Left cardiac atrium (tissue), 4 donors: ENCODE measurements around the gene COBLL1. TPM values are rescaled to one million over a fixed set of nuclear protein-coding genes. Genes with fewer than 3 reads are reported as not detected.
"Not testable (repeated sequence)": the region's sequence is repeated elsewhere in the genome, so short reads cannot be mapped to it uniquely, and the experiment has no call there.

Experiments
- ATAC-seq, 2 donors: fragments of 200-7000 bp; cut with Tn5 transposase; one replicate each; pipeline ENCODE4 v1.9.1; 2020; ENCODE audit warnings: mild to moderate bottlenecking in 2 of 2, moderate library complexity in 2 of 2
- DNase-seq: peaks from one replicate; pipeline ENCODE4 v3.0.0-alpha.2; 2020
- intact Hi-C, 2 donors: fragments of 100-400 bp; cut with DNase I; formaldehyde crosslinking; loops; one replicate each; pipeline versions ENCODE4 v1.14.1 to v1.15.1; 2022 to 2023
- total RNA-seq, 2 donors: library from RNA; stranded (reverse); fragmentation: NEBNext Ultra II Directional; extraction: Animal tissue kit (Norgen Biotek cat#: 25700); gene quantifications; one replicate each; pipeline ENCODE4 v1.2.1, GENCODE V29; 2021
- donor health status: DM: no; HTN: yes; CAD: no.
- donor health status: DM: no; HTN: yes; CAD: no; lungs with severe emphysema.
- donor health status: DM: yes; HTN: yes; CAD: no.
- donor health status: Dilated cardiomyopathy.

COBLL1 gene
- total RNA-seq, 2 donors from 2014 or later = 13.9 to 18.0 TPM

GRCh38 chr2:164745012-164745797 lies 96.4 kb downstream of the COBLL1 start:
- intact Hi-C loops = no loop called here
- no peak for DNase-seq
- no peak for ATAC-seq

- DNase-seq (no peak), ATAC-seq (no peak)
- intact Hi-C loops = loop anchor here in 1 of 2 donors (5.0 kb wide), 1 partner anchor 99 kb away; the partner anchor contains the start of gene COBLL1
Measured at GRCh38 chr2:164742738-164743317, 98.8 kb downstream of the COBLL1 start.

GRCh38 chr2:164739966-164740365 lies 101.7 kb downstream of the COBLL1 start:
- peak; percentile 38 to 59 for ATAC-seq
- intact Hi-C loops = loop anchor here (2.0 to 5.0 kb wide), 3 partner anchors 102 to 179 kb away; partner anchors contain the start of gene COBLL1 (in 1 of the 2)
- DNase-seq = no peak

GRCh38 chr2:164737612-164738081 lies 104.0 kb downstream of the COBLL1 start:
- ATAC-seq (peak; percentile 71 to 78), DNase-seq (peak; percentile 50)
- intact Hi-C loops = loop anchor here (2.0 kb wide), 2 partner anchors 179 to 181 kb away; no protein-coding TSS in a partner anchor

GRCh38 chr2:164735309-164735919 lies 106.2 kb downstream of the COBLL1 start:
- intact Hi-C loops = no loop called here
- DNase-seq = no peak
- ATAC-seq = no peak

- intact Hi-C loops = no loop called here
- ATAC-seq = no peak
- no peak for DNase-seq
Measured at GRCh38 chr2:164734196-164734595, 107.4 kb downstream of the COBLL1 start.

- intact Hi-C loops = no loop called here
- no peak for ATAC-seq
- no peak for DNase-seq
Measured at GRCh38 chr2:164725542-164725941, 116.1 kb downstream of the COBLL1 start.

GRCh38 chr2:164722616-164723338 lies 118.8 kb downstream of the COBLL1 start:
- intact Hi-C loops = no loop called here
- ATAC-seq = no peak
- DNase-seq = no peak

- intact Hi-C loops = no loop called here
- no peak for DNase-seq
- no peak for ATAC-seq
Measured at GRCh38 chr2:164721430-164721829, 120.2 kb downstream of the COBLL1 start.

GRCh38 chr2:164719996-164720941 lies 121.4 kb downstream of the COBLL1 start:
- DNase-seq (no peak), ATAC-seq (peak in 1 of 2 donors; percentile 42)
- intact Hi-C loops = loop anchor here in 1 of 2 donors (10.0 kb wide), 1 partner anchor 165 kb away; no protein-coding TSS in a partner anchor

GRCh38 chr2:164717000-164717803 lies 124.4 kb downstream of the COBLL1 start:
- ATAC-seq = no peak
- DNase-seq = no peak
- intact Hi-C loops = loop anchor here (2.0 to 10.0 kb wide), 2 partner anchors 158 to 162 kb away; no protein-coding TSS in a partner anchor

GRCh38 chr2:164714471-164714870 lies 127.2 kb downstream of the COBLL1 start:
- peak; percentile 75 to 95 for ATAC-seq
- no peak for DNase-seq

GRCh38 chr2:164711766-164712138 lies 129.9 kb downstream of the COBLL1 start:
- intact Hi-C loops = loop anchor here in 1 of 2 donors (10.0 kb wide), 1 partner anchor 157 kb away; no protein-coding TSS in a partner anchor
- no peak for DNase-seq
- ATAC-seq = no peak

More at GRCh38 chr2:164714471-164714870, 127.2 kb downstream of the COBLL1 start:
- intact Hi-C loops = loop anchor here in 1 of 2 donors (10.0 kb wide), 1 partner anchor 160 kb away; no protein-coding TSS in a partner anchor

- intact Hi-C loops = loop anchor here in 1 of 2 donors (10.0 kb wide), 1 partner anchor 156 kb away; no protein-coding TSS in a partner anchor
- DNase-seq (no peak), ATAC-seq (no peak)
Measured at GRCh38 chr2:164710837-164711765, 130.5 kb downstream of the COBLL1 start.

- intact Hi-C loops = loop anchor here in 1 of 2 donors (10.0 kb wide), 1 partner anchor 156 kb away; no protein-coding TSS in a partner anchor
- not testable (repeated sequence) for ATAC-seq, DNase-seq
Measured at GRCh38 chr2:164710252-164710836, 131.3 kb downstream of the COBLL1 start.
